Endothelial cell of umbilical vein (primary cell): ENCODE measurements around the gene TNS1.

Experiments used
- EZH2 ChIP-seq: IDR thresholded peaks from 2 replicates; pipeline ENCODE4 v1.6.1; 2012; ENCODE audit warnings: borderline replicate concordance, low read depth, mild to moderate bottlenecking, moderate library complexity, low read length, inconsistent platforms; ENCODE audit not compliant: severe bottlenecking
- JUN ChIP-seq: IDR thresholded peaks from 2 replicates; pipeline ENCODE4 v1.6.1; 2011; ENCODE audit warnings: borderline replicate concordance, low read depth; ENCODE audit not compliant: insufficient read length, insufficient read depth
- TF ChIP-seq, protein P1 (sequence below), 2 donors: IDR thresholded peaks; 1 replicate in 1 of 2; 2 replicates in 1 of 2; pipeline ENCODE4 v1.5.1; 2011; ENCODE audit warnings: low read length in 2 of 2, mild to moderate bottlenecking in 2 of 2, moderate library complexity in 2 of 2, control low read depth in 1 of 2, inconsistent platforms in 1 of 2, low read depth in 1 of 2; ENCODE audit not compliant: insufficient read depth in 1 of 2; ENCODE audit errors: extremely low read depth in 1 of 2

DNA sequence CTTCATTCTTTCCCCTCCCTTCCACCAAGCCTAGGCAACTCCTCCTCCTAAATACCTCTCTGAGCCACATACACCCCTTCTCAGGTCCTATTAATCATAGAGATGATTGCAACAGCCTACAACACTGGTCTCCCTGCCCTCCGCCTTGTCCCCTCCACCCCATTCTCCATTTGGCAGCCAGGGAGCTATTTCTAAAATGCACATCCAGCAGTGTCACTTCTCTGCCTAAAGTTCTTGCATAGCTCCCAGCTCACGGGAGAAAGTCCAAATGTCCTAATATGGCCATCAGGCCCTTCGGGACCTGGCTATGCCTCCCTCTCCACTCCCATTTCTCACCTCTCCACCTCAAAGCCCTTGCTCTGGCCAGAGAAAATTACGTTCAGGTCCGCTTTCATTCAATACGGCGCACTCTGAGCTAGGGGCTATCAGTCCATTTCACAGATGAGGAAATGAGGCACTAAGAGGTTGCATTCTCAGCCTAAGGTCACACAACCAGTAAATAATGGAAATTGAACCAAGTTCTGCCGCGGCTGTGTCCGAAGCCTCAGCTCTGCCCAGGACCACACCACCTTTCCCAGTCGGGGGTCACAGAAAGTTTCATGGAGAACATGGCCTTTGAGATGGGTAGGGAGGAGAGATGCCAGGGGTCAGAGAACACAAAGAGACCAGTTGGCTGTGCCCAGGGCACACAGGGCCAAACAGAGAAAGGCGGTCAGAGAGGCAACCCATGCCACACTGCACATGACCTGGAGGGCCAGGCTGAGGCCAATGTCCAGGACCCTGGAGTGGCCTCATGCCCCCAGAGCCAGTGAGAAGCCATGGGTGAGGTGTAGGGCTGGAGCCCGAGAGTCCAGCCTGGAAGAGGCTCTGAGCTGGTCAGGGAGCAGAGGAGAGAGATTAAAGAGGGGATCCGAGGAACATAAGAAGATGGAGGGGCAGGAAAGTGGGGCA, 72.8 kb downstream of the TNS1 start:
- no peak for TF ChIP-seq EZH2
- TF ChIP-seq JUN, result no peak
- TF ChIP-seq, protein P1, sequence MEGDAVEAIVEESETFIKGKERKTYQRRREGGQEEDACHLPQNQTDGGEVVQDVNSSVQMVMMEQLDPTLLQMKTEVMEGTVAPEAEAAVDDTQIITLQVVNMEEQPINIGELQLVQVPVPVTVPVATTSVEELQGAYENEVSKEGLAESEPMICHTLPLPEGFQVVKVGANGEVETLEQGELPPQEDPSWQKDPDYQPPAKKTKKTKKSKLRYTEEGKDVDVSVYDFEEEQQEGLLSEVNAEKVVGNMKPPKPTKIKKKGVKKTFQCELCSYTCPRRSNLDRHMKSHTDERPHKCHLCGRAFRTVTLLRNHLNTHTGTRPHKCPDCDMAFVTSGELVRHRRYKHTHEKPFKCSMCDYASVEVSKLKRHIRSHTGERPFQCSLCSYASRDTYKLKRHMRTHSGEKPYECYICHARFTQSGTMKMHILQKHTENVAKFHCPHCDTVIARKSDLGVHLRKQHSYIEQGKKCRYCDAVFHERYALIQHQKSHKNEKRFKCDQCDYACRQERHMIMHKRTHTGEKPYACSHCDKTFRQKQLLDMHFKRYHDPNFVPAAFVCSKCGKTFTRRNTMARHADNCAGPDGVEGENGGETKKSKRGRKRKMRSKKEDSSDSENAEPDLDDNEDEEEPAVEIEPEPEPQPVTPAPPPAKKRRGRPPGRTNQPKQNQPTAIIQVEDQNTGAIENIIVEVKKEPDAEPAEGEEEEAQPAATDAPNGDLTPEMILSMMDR (IDR thresholded peaks at IDR 0.05; ENCODE audit: extremely low read depth in 1 of 2, insufficient read depth in 1 of 2, low read depth in 1 of 2, low read length in 2 of 2), result no peak
